Muscle of leg (tissue), 11 donors: ENCODE data around the gene DGKQ. TPM values are rescaled to one million over a fixed set of nuclear protein-coding genes. Genes with fewer than 3 reads are reported as not detected.
"Not testable (repeated sequence)": the region's sequence is repeated elsewhere in the genome, so short reads cannot be mapped to it uniquely, and the experiment has no call there.

ENCODE experiments used
- DNase-seq: peaks from one replicate; pipeline ENCODE4 v3.0.0; 2013
- H3K27ac ChIP-seq: one replicate; pipeline ENCODE4 v1.5.1; 2013; ENCODE audit warnings: mild to moderate bottlenecking, low read length, control low read depth
- H3K27me3 ChIP-seq: one replicate; pipeline ENCODE4 v1.6.1; 2013; ENCODE audit warnings: low read length; ENCODE audit not compliant: control insufficient read depth, insufficient read depth
- H3K36me3 ChIP-seq: one replicate; pipeline ENCODE4 v1.6.1; 2013; ENCODE audit warnings: low read length; ENCODE audit not compliant: control insufficient read depth, insufficient read depth
- H3K4me1 ChIP-seq: one replicate; pipeline ENCODE4 v1.6.1; 2013; ENCODE audit warnings: low read length; ENCODE audit not compliant: control insufficient read depth, insufficient read depth
- H3K4me3 ChIP-seq: one replicate; pipeline ENCODE4 v1.5.1; 2013; ENCODE audit warnings: low read length, control low read depth
- H3K9me3 ChIP-seq: replicated peaks from 2 replicates; pipeline ENCODE4 v1.6.1; 2013; ENCODE audit warnings: low read depth, low read length; ENCODE audit not compliant: control insufficient read depth
- WGBS: methylation state at CpG from one replicate; pipeline ENCODE4 v1.1.5; 2013; ENCODE audit warnings: missing lambda C conversion rate; ENCODE audit not compliant: insufficient coverage; 5-methylcytosine and 5-hydroxymethylcytosine counted together
- polyA plus RNA-seq, 8 donors: library from polyadenylated mRNA; unstranded; fragments of 120-200 nt; gene quantifications; one replicate each; pipeline versions ENCODE4 v1.2.1 to v1.2.3, GENCODE V29; 2013; ENCODE audit warnings: inconsistent platforms in 1 of 8, low replicate concordance in 1 of 8; ENCODE audit not compliant: insufficient read length in 8 of 8, insufficient read depth in 1 of 8
- total RNA-seq: library from RNA; stranded (reverse); fragments of 120-200 nt; gene quantifications from one replicate; pipeline ENCODE4 v1.2.4, GENCODE V29; 2013

DGKQ gene
- total and polyA plus RNA-seq, 9 donors: 3.9 to 7.8 (median 4.7) TPM

GRCh38 chr4:929096-929765 is 44.1 kb downstream of the DGKQ start:
- Histone ChIP-seq H3K9me3 (no peaks in the 10 kb centered on the region), H3K27ac (no peak overlapping the region), H3K27me3 (no peaks in the 10 kb centered on the region), H3K4me3 (no peak overlapping the region), H3K4me1 (peaks cover 18% of the 10 kb centered on the region), H3K36me3 (no peaks in the 10 kb centered on the region)
- no peak for DNase-seq
- 90% methylated on average over 11 of the region's 17 CpGs for whole genome bisulfite sequencing

DNA sequence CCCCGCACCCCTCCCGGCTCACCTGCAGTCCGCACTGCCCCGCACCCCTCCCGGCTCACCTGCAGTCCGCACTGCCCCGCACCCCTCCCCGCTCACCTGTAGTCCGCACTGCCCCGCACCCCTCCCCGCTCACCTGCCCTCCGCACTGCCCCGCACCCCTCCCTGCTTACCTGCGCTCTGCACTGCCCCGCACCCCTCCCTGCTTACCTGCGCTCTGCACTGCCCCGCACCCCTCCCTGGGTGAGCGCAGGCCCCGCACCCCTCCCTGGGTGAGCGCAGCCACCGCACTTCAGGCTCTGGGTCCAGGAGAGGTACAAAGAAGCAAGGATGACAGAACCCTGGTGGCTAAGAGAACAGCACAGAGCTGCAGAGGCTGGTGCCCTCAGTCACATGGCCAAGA is 45.8 kb downstream of the DGKQ start:
- not testable (repeated sequence) for DNase-seq, H3K4me3 ChIP-seq, H3K27me3 ChIP-seq, H3K9me3 ChIP-seq, H3K36me3 ChIP-seq, H3K27ac ChIP-seq
- 91% methylated on average over 17 of the region's 21 CpGs for WGBS
- peaks cover 13% of the 10 kb centered on the region for H3K4me1 ChIP-seq

GRCh38 chr4:926538-926937 is 46.8 kb downstream of the DGKQ start:
- H3K4me1 ChIP-seq: peaks cover 13% of the 10 kb centered on the region
- no peaks in the 10 kb centered on the region for H3K27me3 ChIP-seq
- DNase-seq: no peak
- no peak overlapping the region for H3K4me3 ChIP-seq
- H3K27ac ChIP-seq: no peak overlapping the region
- no peaks in the 10 kb centered on the region for H3K9me3 ChIP-seq
- no peaks in the 10 kb centered on the region for H3K36me3 ChIP-seq
- WGBS: 40% methylated on average over 2 of the region's 17 CpGs

DNA sequence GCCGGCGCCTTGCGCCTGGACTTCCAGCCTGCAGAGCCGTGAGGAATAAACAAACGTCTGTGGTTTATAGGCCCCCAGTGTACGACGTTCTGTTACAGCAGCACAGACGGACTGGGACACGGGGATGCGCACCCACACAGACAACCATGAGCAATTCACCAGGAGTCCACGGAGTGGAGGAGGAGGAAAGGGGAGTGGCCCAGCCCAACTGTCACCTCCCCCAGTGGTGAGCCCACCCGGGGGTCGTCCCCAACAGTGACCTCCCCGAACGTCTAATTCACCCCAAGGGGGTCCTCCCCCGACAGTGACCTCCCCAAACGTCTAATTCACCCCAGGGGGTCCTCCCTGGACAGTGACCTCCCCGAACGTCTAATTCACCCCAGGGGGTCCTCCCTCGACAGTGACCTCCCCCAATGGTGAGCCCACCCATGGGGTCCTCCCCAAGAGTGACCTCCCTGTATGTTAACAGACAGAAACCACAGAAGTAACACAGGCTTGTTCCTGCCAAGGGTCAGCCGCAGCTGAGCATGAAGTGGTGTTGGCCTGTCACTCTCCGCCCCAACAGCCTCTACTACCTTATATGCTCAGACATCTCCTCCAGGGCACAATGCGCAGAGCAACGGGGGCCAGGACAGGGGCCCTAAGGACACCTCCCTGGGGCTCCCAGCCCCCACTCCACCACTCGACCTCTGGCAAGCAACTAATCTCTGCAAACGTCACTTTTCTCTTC is 47.4 kb downstream of the DGKQ start:
- no peak overlapping the region for H3K4me3 ChIP-seq
- no peak for DNase-seq
- no peaks in the 10 kb centered on the region for H3K36me3 ChIP-seq
- no peak overlapping the region for H3K27ac ChIP-seq
- WGBS: 59% methylated on average over 17 of the region's 26 CpGs
- no peaks in the 10 kb centered on the region for H3K9me3 ChIP-seq
- H3K4me1 ChIP-seq: peaks cover 8% of the 10 kb centered on the region
- no peaks in the 10 kb centered on the region for H3K27me3 ChIP-seq

- 72% methylated on average over 7 of the region's 9 CpGs for WGBS
- Histone ChIP-seq H3K27ac (no peak overlapping the region), H3K9me3 (no peaks in the 10 kb centered on the region), H3K36me3 (no peaks in the 10 kb centered on the region), H3K4me3 (no peak overlapping the region), H3K27me3 (no peaks in the 10 kb centered on the region), H3K4me1 (no peaks in the 10 kb centered on the region)
- DNase-seq: no peak
These were observed 48.2 kb downstream of the DGKQ start for GRCh38 chr4:925171-925570.

- DNase-seq: no peak
- WGBS: 56% methylated on average over 6 of the region's 18 CpGs
- H3K36me3 ChIP-seq: no peaks in the 10 kb centered on the region
- no peaks in the 10 kb centered on the region for H3K27me3 ChIP-seq
- H3K4me3 ChIP-seq: no peak overlapping the region
- H3K27ac ChIP-seq: no peak overlapping the region
- no peaks in the 10 kb centered on the region for H3K9me3 ChIP-seq
- H3K4me1 ChIP-seq: no peaks in the 10 kb centered on the region
These were observed 49.0 kb downstream of the DGKQ start for GRCh38 chr4:924107-925096.

- 92% methylated on average over 15 of the region's 17 CpGs for WGBS
- Histone ChIP-seq H3K36me3 (no peaks in the 10 kb centered on the region), H3K9me3 (no peaks in the 10 kb centered on the region), H3K4me3 (no peak overlapping the region), H3K4me1 (no peaks in the 10 kb centered on the region), H3K27me3 (no peaks in the 10 kb centered on the region), H3K27ac (no peak overlapping the region)
- DNase-seq: no peak
These were observed 51.5 kb downstream of the DGKQ start for GRCh38 chr4:921830-922331.

DNA sequence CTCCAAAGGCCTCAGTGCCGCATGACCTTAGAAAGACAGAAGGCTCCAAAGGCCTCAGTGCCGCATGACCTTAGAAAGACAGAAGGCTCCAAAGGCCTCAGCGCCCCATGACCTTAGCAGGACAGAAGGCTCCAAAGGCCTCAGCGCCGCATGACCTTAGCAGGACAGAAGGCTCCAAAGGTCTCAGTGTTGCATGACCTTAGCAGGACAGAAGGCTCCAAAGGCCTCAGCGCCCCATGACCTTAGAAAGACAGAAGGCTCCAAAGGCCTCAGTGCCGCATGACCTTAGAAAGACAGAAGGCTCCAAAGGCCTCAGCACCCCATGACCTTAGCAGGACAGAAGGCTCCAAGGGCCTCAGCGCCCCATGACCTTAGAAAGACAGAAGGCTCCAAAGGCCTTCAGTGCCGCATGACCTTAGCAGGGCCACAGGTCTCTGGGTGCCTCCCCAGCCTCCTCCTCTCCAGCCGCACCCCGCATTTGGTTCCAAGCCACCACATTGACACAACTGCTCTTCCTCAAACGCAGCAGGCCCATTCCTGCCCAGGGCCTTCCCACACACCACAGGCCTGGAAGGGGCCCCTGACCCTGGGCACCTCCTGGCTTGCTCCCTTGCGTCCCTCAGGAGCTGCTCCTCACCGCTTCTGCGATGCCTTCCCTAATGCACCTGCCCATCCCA is 54.2 kb downstream of the DGKQ start:
- H3K36me3 ChIP-seq, H3K4me1 ChIP-seq, H3K27ac ChIP-seq, H3K9me3 ChIP-seq, H3K27me3 ChIP-seq, H3K4me3 ChIP-seq, DNase-seq: not testable (repeated sequence)
- WGBS: 95% methylated on average over 12 of the region's 15 CpGs

GRCh38 chr4:918591-918990 is 54.8 kb downstream of the DGKQ start:
- H3K4me1 ChIP-seq, H3K27ac ChIP-seq, H3K9me3 ChIP-seq, H3K27me3 ChIP-seq, DNase-seq, H3K36me3 ChIP-seq, H3K4me3 ChIP-seq: not testable (repeated sequence)
- WGBS: no CpG with 5 or more reads among the region's 6 CpGs
